MM.1S (cell line): ENCODE data around the gene PDIA6.

Experiments used
- CTCF ChIP-seq: fragments of 300-600 bp; sonication (generic); IDR thresholded peaks from 2 replicates; pipeline ENCODE4 v1.5.1; 2016; ENCODE audit warnings: antibody characterized with exemption, low read length, mixed read lengths
- EZH2 ChIP-seq: fragments of 300-600 bp; sonication (generic); optimal IDR thresholded peaks from 2 replicates; pipeline ENCODE3; 2017; ENCODE audit warnings: low read depth, mild to moderate bottlenecking, antibody characterized with exemption, low read length, mixed read lengths
- EZH2phosphoT487 ChIP-seq: fragments of 300-600 bp; sonication (generic); IDR thresholded peaks from 2 replicates; pipeline ENCODE4 v1.6.1; 2018; ENCODE audit warnings: antibody characterized with exemption, low read length

GRCh38 chr2:10796703-10797102 is 15.9 kb downstream of the PDIA6 start:
- TF ChIP-seq CTCF (no peak), EZH2 (no peak), EZH2phosphoT487 (no peak)
